Measurements from ENCODE around the gene HTR4. TPM values are rescaled to one million over a fixed set of nuclear protein-coding genes. Genes with fewer than 3 reads are reported as not detected.

Gene HTR4
- polyA plus RNA-seq, 3 donors = not detected

GRCh38 chr5:148635321-148636083 lies 18.8 kb downstream of the HTR4 start:
- no peak overlapping the region for H3K27ac Mint-ChIP-seq

GRCh38 chr5:148633067-148633377 lies 21.3 kb downstream of the HTR4 start:
- Histone ChIP-seq H3K36me3 (replicated peaks in 1 of 2; ENCODE audit: control insufficient read depth in 1 of 2, insufficient read depth in 2 of 2, low read length in 2 of 2) (no peaks in the 10 kb centered on the region), H3K79me2 (ENCODE audit: insufficient read depth, low read length) (no peaks in the 10 kb centered on the region), H3K27me3 (ENCODE audit: control insufficient read depth in 2 of 2, insufficient read depth in 2 of 2, low read length in 2 of 2) (peaks cover 0 to 4% of the 10 kb centered on the region in 2 donors), H2AFZ (ENCODE audit: insufficient read depth, low read depth, low read length, poor library complexity, severe bottlenecking) (no peak overlapping the region), H3K9me3 (replicated peaks in 1 of 2; ENCODE audit: control insufficient read depth in 1 of 2, insufficient read depth in 1 of 2, low read length in 2 of 2) (no peaks in the 10 kb centered on the region), H3K27ac (ENCODE audit: low read depth in 1 of 2, low read length in 2 of 2) (no peak overlapping the region), H3K4me1 (ENCODE audit: control insufficient read depth in 1 of 2, insufficient read depth in 2 of 2, low read length in 2 of 2) (no peaks in the 10 kb centered on the region), H3K4me3 (replicated peaks in 1 of 3; ENCODE audit: low read depth in 2 of 3, low read length in 3 of 3) (no peak overlapping the region), H3K4me2 (replicated peaks; ENCODE audit: extremely low read depth, low read length, poor library complexity, severe bottlenecking) (no peak overlapping the region), H3K9ac (ENCODE audit: insufficient read depth, low read length, poor library complexity, severe bottlenecking) (no peak overlapping the region), H4K20me1 (ENCODE audit: insufficient read depth, low read length) (no peaks in the 10 kb centered on the region)
- no peaks in the 10 kb centered on the region for H3K4me1 Mint-ChIP-seq
- H3K9me3 Mint-ChIP-seq = no peaks in the 10 kb centered on the region
- intact Hi-C loops (cut with micrococcal nuclease) = no loop called here
- H3K27me3 Mint-ChIP-seq (ENCODE audit: low read depth in 3 of 3) = peaks cover 0 to 9% (median 7%) of the 10 kb centered on the region in 3 donors
- no peak for TF ChIP-seq CTCF (IDR thresholded peaks at IDR 0.05)
- H3K36me3 Mint-ChIP-seq = no peaks in the 10 kb centered on the region
- no peak for DNase-seq
- whole genome bisulfite sequencing (ENCODE audit: insufficient coverage) = no CpG with 5 or more reads among the region's 1 CpG
- H3K4me3 Mint-ChIP-seq = no peak overlapping the region
- H3K27ac Mint-ChIP-seq = no peak overlapping the region

More at GRCh38 chr5:148635321-148636083, 18.8 kb downstream of the HTR4 start:
- H3K27me3 Mint-ChIP-seq (ENCODE audit: low read depth in 3 of 3) = peaks cover 1 to 9% (median 7%) of the 10 kb centered on the region in 3 donors
- no peak overlapping the region for H2AFZ ChIP-seq (ENCODE audit: insufficient read depth, low read depth, low read length, poor library complexity, severe bottlenecking)
- no peak overlapping the region for H3K27ac ChIP-seq (ENCODE audit: low read depth in 1 of 2, low read length in 2 of 2)
- no peaks in the 10 kb centered on the region for H3K4me1 Mint-ChIP-seq
- H3K36me3 ChIP-seq (replicated peaks in 1 of 2; ENCODE audit: control insufficient read depth in 1 of 2, insufficient read depth in 2 of 2, low read length in 2 of 2) = no peaks in the 10 kb centered on the region
- intact Hi-C loops (cut with micrococcal nuclease) = no loop called here
- H3K27me3 ChIP-seq (ENCODE audit: control insufficient read depth in 2 of 2, insufficient read depth in 2 of 2, low read length in 2 of 2) = peaks cover 0 to 4% of the 10 kb centered on the region in 2 donors
- WGBS (ENCODE audit: insufficient coverage) = no CpG with 5 or more reads among the region's 1 CpG
- no peak overlapping the region for H3K9ac ChIP-seq (ENCODE audit: insufficient read depth, low read length, poor library complexity, severe bottlenecking)
- H4K20me1 ChIP-seq (ENCODE audit: insufficient read depth, low read length) = no peaks in the 10 kb centered on the region
- no peaks in the 10 kb centered on the region for H3K9me3 ChIP-seq (replicated peaks in 1 of 2; ENCODE audit: control insufficient read depth in 1 of 2, insufficient read depth in 1 of 2, low read length in 2 of 2)
- no peaks in the 10 kb centered on the region for H3K4me1 ChIP-seq (ENCODE audit: control insufficient read depth in 1 of 2, insufficient read depth in 2 of 2, low read length in 2 of 2)
- TF ChIP-seq CTCF (IDR thresholded peaks at IDR 0.05) = no peak
- H3K4me3 Mint-ChIP-seq = no peak overlapping the region
- no peak for DNase-seq
- peaks cover 0 to 3% (median 0%) of the 10 kb centered on the region in 7 donors for H3K9me3 Mint-ChIP-seq
- no peak overlapping the region for H3K4me2 ChIP-seq (replicated peaks; ENCODE audit: extremely low read depth, low read length, poor library complexity, severe bottlenecking)
- no peak overlapping the region for H3K4me3 ChIP-seq (replicated peaks in 1 of 3; ENCODE audit: low read depth in 2 of 3, low read length in 3 of 3)
- no peaks in the 10 kb centered on the region for H3K79me2 ChIP-seq (ENCODE audit: insufficient read depth, low read length)
- H3K36me3 Mint-ChIP-seq = no peaks in the 10 kb centered on the region
